ENCODE measurements around the gene CPED1. TPM values are rescaled to one million over a fixed set of nuclear protein-coding genes. Genes with fewer than 3 reads are reported as not detected.

Gene CPED1
- total RNA-seq, 2 experiments from 2014 or later: not detected

GRCh38 chr7:120991581-120991980 lies 3.1 kb downstream of the CPED1 start:
- ChIA-PET CTCF (interaction anchor here (2.3 to 6.5 kb wide), 2 partner anchors 90 to 116 kb away, joined by 7 to 65 read pairs; no protein-coding TSS in a partner anchor), POLR2A (no interaction called here)
- Mint-ChIP-seq H3K27me3 (peaks cover 37% of the 10 kb centered on the region), H3K27ac (no peak overlapping the region), H3K4me3 (no peak overlapping the region), H3K4me1 (ENCODE audit: low read depth) (peaks cover 23% of the 10 kb centered on the region), H3K36me3 (no peaks in the 10 kb centered on the region), H3K9me3 (no peaks in the 10 kb centered on the region)
- intact Hi-C loops (cut with micrococcal nuclease): no loop called here
- no peak for DNase-seq

- intact Hi-C loops (cut with micrococcal nuclease): loop anchor here (1.0 kb wide), 1 partner anchor 10 kb away; no protein-coding TSS in a partner anchor
- peaks cover 27% of the 10 kb centered on the region for H3K4me1 Mint-ChIP-seq (ENCODE audit: low read depth)
- no peak overlapping the region for H3K27ac Mint-ChIP-seq
- no peaks in the 10 kb centered on the region for H3K9me3 Mint-ChIP-seq
- ChIA-PET CTCF (interaction anchor here (6.5 kb wide), 1 partner anchor 89 kb away, joined by 65 read pairs; no protein-coding TSS in a partner anchor), POLR2A (no interaction called here)
- H3K36me3 Mint-ChIP-seq: no peaks in the 10 kb centered on the region
- DNase-seq: no peak
- H3K27me3 Mint-ChIP-seq: peaks cover 33% of the 10 kb centered on the region
- no peak overlapping the region for H3K4me3 Mint-ChIP-seq
Observed at GRCh38 chr7:120992272-120992964, 3.9 kb downstream of the CPED1 start.

GRCh38 chr7:120992965-120993494 lies 4.5 kb downstream of the CPED1 start:
- DNase-seq: no peak
- POLR2A ChIA-PET: no interaction called here
- H3K36me3 Mint-ChIP-seq: no peaks in the 10 kb centered on the region
- CTCF ChIA-PET: no interaction called here
- H3K4me3 Mint-ChIP-seq: no peak overlapping the region
- intact Hi-C loops (cut with micrococcal nuclease): loop anchor here (1.0 kb wide), 1 partner anchor 11 kb away; no protein-coding TSS in a partner anchor
- H3K27ac Mint-ChIP-seq: no peak overlapping the region
- H3K9me3 Mint-ChIP-seq: no peaks in the 10 kb centered on the region
- H3K27me3 Mint-ChIP-seq: peaks cover 27% of the 10 kb centered on the region
- peaks cover 23% of the 10 kb centered on the region for H3K4me1 Mint-ChIP-seq (ENCODE audit: low read depth)

GRCh38 chr7:120993553-120994191 lies 5.2 kb downstream of the CPED1 start:
- H3K36me3 Mint-ChIP-seq: no peaks in the 10 kb centered on the region
- intact Hi-C loops (cut with micrococcal nuclease): no loop called here
- H3K27me3 Mint-ChIP-seq: peaks cover 23% of the 10 kb centered on the region
- no peak for DNase-seq
- no peak overlapping the region for H3K4me3 Mint-ChIP-seq
- ChIA-PET CTCF (no interaction called here), POLR2A (no interaction called here)
- no peak overlapping the region for H3K27ac Mint-ChIP-seq
- no peaks in the 10 kb centered on the region for H3K9me3 Mint-ChIP-seq
- peaks cover 17% of the 10 kb centered on the region for H3K4me1 Mint-ChIP-seq (ENCODE audit: low read depth)

- intact Hi-C loops (cut with micrococcal nuclease): no loop called here
- DNase-seq: no peak
- POLR2A ChIA-PET: no interaction called here
- Mint-ChIP-seq H3K27me3 (peaks cover 12% of the 10 kb centered on the region), H3K4me1 (ENCODE audit: low read depth) (peaks cover 11% of the 10 kb centered on the region), H3K4me3 (no peak overlapping the region), H3K27ac (no peak overlapping the region), H3K36me3 (no peaks in the 10 kb centered on the region), H3K9me3 (no peaks in the 10 kb centered on the region)
- CTCF ChIA-PET: interaction anchor here (0.6 kb wide), 1 partner anchor 8 kb away, joined by 4 read pairs; no protein-coding TSS in a partner anchor
Observed at GRCh38 chr7:120994512-120995410, 6.2 kb downstream of the CPED1 start.

- Mint-ChIP-seq H3K27me3 (peaks cover 7% of the 10 kb centered on the region), H3K36me3 (no peaks in the 10 kb centered on the region), H3K4me1 (ENCODE audit: low read depth) (peaks cover 15% of the 10 kb centered on the region), H3K4me3 (no peak overlapping the region), H3K27ac (no peak overlapping the region), H3K9me3 (no peaks in the 10 kb centered on the region)
- POLR2A ChIA-PET: no interaction called here
- no peak for DNase-seq
- CTCF ChIA-PET: interaction anchor here (0.6 to 0.9 kb wide), 2 partner anchors 9 to 204 kb away, joined by 4 read pairs; no protein-coding TSS in a partner anchor
- intact Hi-C loops (cut with micrococcal nuclease): no loop called here
Observed at GRCh38 chr7:120995654-120996053, 7.1 kb downstream of the CPED1 start.

- H3K27ac Mint-ChIP-seq: no peak overlapping the region
- peaks cover 15% of the 10 kb centered on the region for H3K4me1 Mint-ChIP-seq (ENCODE audit: low read depth)
- DNase-seq: no peak
- intact Hi-C loops (cut with micrococcal nuclease): no loop called here
- POLR2A ChIA-PET: no interaction called here
- no peak overlapping the region for H3K4me3 Mint-ChIP-seq
- H3K27me3 Mint-ChIP-seq: peaks cover 5% of the 10 kb centered on the region
- H3K36me3 Mint-ChIP-seq: no peaks in the 10 kb centered on the region
- CTCF ChIA-PET: interaction anchor here (0.7 to 0.9 kb wide), 2 partner anchors 10 to 205 kb away, joined by 4 read pairs; no protein-coding TSS in a partner anchor
- H3K9me3 Mint-ChIP-seq: no peaks in the 10 kb centered on the region
Observed at GRCh38 chr7:120996333-120996987, 7.9 kb downstream of the CPED1 start.

- intact Hi-C loops (cut with micrococcal nuclease): no loop called here
- POLR2A ChIA-PET: no interaction called here
- Mint-ChIP-seq H3K27me3 (peaks cover 1% of the 10 kb centered on the region), H3K4me1 (ENCODE audit: low read depth) (peaks cover 15% of the 10 kb centered on the region), H3K36me3 (no peaks in the 10 kb centered on the region), H3K4me3 (no peak overlapping the region), H3K27ac (no peak overlapping the region), H3K9me3 (no peaks in the 10 kb centered on the region)
- no peak for DNase-seq
- CTCF ChIA-PET: interaction anchor here (0.7 kb wide), 1 partner anchor 10 kb away, joined by 4 read pairs; no protein-coding TSS in a partner anchor
Observed at GRCh38 chr7:120996988-120997345, 8.5 kb downstream of the CPED1 start.

- no peaks in the 10 kb centered on the region for H3K36me3 Mint-ChIP-seq
- intact Hi-C loops (cut with micrococcal nuclease): no loop called here
- H3K27me3 Mint-ChIP-seq: peaks cover 1% of the 10 kb centered on the region
- DNase-seq: no peak
- POLR2A ChIA-PET: no interaction called here
- H3K9me3 Mint-ChIP-seq: no peaks in the 10 kb centered on the region
- H3K4me3 Mint-ChIP-seq: no peak overlapping the region
- CTCF ChIA-PET: interaction anchor here (3.5 kb wide), 1 partner anchor 10 kb away, joined by 20 read pairs; the partner anchor contains the start of gene CPED1
- peaks cover 15% of the 10 kb centered on the region for H3K4me1 Mint-ChIP-seq (ENCODE audit: low read depth)
- H3K27ac Mint-ChIP-seq: no peak overlapping the region
Observed at GRCh38 chr7:120997882-120998474, 9.5 kb downstream of the CPED1 start.

- Mint-ChIP-seq H3K27me3 (peaks cover 3% of the 10 kb centered on the region), H3K36me3 (no peaks in the 10 kb centered on the region), H3K9me3 (no peaks in the 10 kb centered on the region), H3K4me3 (no peak overlapping the region), H3K27ac (no peak overlapping the region), H3K4me1 (ENCODE audit: low read depth) (peaks cover 15% of the 10 kb centered on the region)
- intact Hi-C loops (cut with micrococcal nuclease): no loop called here
- CTCF ChIA-PET: interaction anchor here (3.5 kb wide), 1 partner anchor 11 kb away, joined by 20 read pairs; the partner anchor contains the start of gene CPED1
- POLR2A ChIA-PET: no interaction called here
- no peak for DNase-seq
Observed at GRCh38 chr7:120998520-120998919, 10.0 kb downstream of the CPED1 start.

GRCh38 chr7:120998996-120999565 lies 10.6 kb downstream of the CPED1 start:
- POLR2A ChIA-PET: no interaction called here

More at GRCh38 chr7:120998996-120999565, 10.6 kb downstream of the CPED1 start:
- DNase-seq: no peak
- H3K4me1 Mint-ChIP-seq (ENCODE audit: low read depth): peaks cover 15% of the 10 kb centered on the region
- H3K4me3 Mint-ChIP-seq: no peak overlapping the region
- intact Hi-C loops (cut with micrococcal nuclease): no loop called here
- H3K9me3 Mint-ChIP-seq: no peaks in the 10 kb centered on the region
- CTCF ChIA-PET: interaction anchor here (3.5 kb wide), 1 partner anchor 11 kb away, joined by 20 read pairs; the partner anchor contains the start of gene CPED1
- no peak overlapping the region for H3K27ac Mint-ChIP-seq
- peaks cover 6% of the 10 kb centered on the region for H3K27me3 Mint-ChIP-seq
- H3K36me3 Mint-ChIP-seq: no peaks in the 10 kb centered on the region
